Measurements from ENCODE around the gene RBBP8.
"Not testable (repeated sequence)": the region's sequence is repeated elsewhere in the genome, so short reads cannot be mapped to it uniquely, and the experiment has no call there.

RBBP8 gene

GRCh38 chr18:22939649-22940048 lies 6.5 kb downstream of the RBBP8 start:
- no peak overlapping the region for H3K4me3 ChIP-seq (ENCODE audit: low read depth, low read length)
- no peak for DNase-seq (ENCODE audit: low read depth)
- TF ChIP-seq, protein P1, sequence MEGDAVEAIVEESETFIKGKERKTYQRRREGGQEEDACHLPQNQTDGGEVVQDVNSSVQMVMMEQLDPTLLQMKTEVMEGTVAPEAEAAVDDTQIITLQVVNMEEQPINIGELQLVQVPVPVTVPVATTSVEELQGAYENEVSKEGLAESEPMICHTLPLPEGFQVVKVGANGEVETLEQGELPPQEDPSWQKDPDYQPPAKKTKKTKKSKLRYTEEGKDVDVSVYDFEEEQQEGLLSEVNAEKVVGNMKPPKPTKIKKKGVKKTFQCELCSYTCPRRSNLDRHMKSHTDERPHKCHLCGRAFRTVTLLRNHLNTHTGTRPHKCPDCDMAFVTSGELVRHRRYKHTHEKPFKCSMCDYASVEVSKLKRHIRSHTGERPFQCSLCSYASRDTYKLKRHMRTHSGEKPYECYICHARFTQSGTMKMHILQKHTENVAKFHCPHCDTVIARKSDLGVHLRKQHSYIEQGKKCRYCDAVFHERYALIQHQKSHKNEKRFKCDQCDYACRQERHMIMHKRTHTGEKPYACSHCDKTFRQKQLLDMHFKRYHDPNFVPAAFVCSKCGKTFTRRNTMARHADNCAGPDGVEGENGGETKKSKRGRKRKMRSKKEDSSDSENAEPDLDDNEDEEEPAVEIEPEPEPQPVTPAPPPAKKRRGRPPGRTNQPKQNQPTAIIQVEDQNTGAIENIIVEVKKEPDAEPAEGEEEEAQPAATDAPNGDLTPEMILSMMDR (IDR thresholded peaks at IDR 0.05; ENCODE audit: low read depth, low read length, missing control alignments) = no peak

DNA sequence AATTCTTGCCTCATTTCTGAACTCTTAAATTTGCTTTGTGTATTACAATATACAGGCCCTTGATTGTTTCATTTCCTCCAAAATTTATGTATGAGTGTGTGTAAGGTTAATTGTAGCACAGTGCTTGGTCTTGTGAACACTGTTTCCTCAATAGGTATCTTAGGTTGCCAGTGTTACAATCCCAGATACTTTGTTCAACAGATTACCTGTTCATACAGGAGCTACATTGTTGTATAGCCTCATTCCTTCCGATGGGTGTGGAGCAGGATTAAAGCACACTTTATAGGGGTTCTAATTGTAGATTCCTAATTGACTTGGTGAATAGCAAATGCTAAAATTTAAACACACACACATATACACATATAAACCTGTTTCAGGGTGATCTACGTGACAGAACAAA lies 10.7 kb downstream of the RBBP8 start:
- TF ChIP-seq, protein P1 (IDR thresholded peaks at IDR 0.05; ENCODE audit: low read depth, low read length, missing control alignments) = no peak
- H3K4me3 ChIP-seq (ENCODE audit: low read depth, low read length) = no peak overlapping the region
- no peak for DNase-seq (ENCODE audit: low read depth)

GRCh38 chr18:22946217-22946616 lies 13.1 kb downstream of the RBBP8 start:
- TF ChIP-seq, protein P1 (IDR thresholded peaks at IDR 0.05; ENCODE audit: low read depth, low read length, missing control alignments) = no peak
- no peak overlapping the region for H3K4me3 ChIP-seq (ENCODE audit: low read depth, low read length)
- no peak for DNase-seq (ENCODE audit: low read depth)

- TF ChIP-seq, protein P1 (IDR thresholded peaks at IDR 0.05; ENCODE audit: low read depth, low read length, missing control alignments) = no peak
- H3K4me3 ChIP-seq (ENCODE audit: low read depth, low read length) = no peak overlapping the region
- no peak for DNase-seq (ENCODE audit: low read depth)
Measured at GRCh38 chr18:22946846-22947245, 13.7 kb downstream of the RBBP8 start.

- TF ChIP-seq, protein P1 (IDR thresholded peaks at IDR 0.05; ENCODE audit: low read depth, low read length, missing control alignments) = no peak
- H3K4me3 ChIP-seq (ENCODE audit: low read depth, low read length) = no peak overlapping the region
- no peak for DNase-seq (ENCODE audit: low read depth)
Measured at GRCh38 chr18:22951823-22952222, 18.7 kb downstream of the RBBP8 start.

DNA sequence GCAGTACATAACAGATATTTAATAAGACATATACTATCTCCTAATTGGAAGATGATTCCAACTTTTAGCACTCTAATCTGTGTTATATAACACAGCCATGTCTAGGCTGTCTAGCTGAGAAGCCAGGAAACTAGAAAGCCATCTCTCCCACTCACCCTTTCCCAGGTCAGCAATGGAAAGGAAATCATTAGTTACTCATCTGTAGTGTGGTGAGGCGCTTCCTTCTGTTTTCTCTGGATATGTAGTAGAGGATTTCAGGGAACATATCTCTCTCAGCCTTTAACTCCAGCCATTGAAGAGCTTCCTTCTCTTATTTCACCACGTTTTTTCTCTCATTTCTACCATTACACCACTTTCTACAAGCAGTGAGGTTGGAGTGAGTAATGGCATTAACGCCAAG lies 19.4 kb downstream of the RBBP8 start:
- no peak overlapping the region for H3K4me3 ChIP-seq (ENCODE audit: low read depth, low read length)
- no peak for DNase-seq (ENCODE audit: low read depth)
- TF ChIP-seq, protein P1 (IDR thresholded peaks at IDR 0.05; ENCODE audit: low read depth, low read length, missing control alignments) = no peak

GRCh38 chr18:22953982-22954381 lies 20.9 kb downstream of the RBBP8 start:
- H3K4me3 ChIP-seq (ENCODE audit: low read depth, low read length); DNase-seq (ENCODE audit: low read depth): not testable (repeated sequence)

GRCh38 chr18:22956226-22956625 lies 23.1 kb downstream of the RBBP8 start:
- TF ChIP-seq, protein P1 (IDR thresholded peaks at IDR 0.05; ENCODE audit: low read depth, low read length, missing control alignments) = no peak
- DNase-seq (ENCODE audit: low read depth) = no peak
- no peak overlapping the region for H3K4me3 ChIP-seq (ENCODE audit: low read depth, low read length)

Measured in GM12864 (cell line).